HEK293 (cell line): ENCODE measurements around the gene ZG16.

Source experiments
- CTCF ChIA-PET: fragments of 350-600 bp; formaldehyde crosslinking; extraction: SDS; loops from one replicate; lab custom pipeline; 2021; ENCODE audit warnings: antibody characterized with exemption; lab: Yijun Ruan, JAX
- POLR2A ChIA-PET: fragments of 300-600 bp; formaldehyde crosslinking; extraction: SDS; loops from one replicate; lab custom pipeline; 2020; ENCODE audit warnings: antibody characterized with exemption, inconsistent platforms; lab: Yijun Ruan, JAX
- H3K27ac ChIP-seq: fragments of 200-500 bp; sonication (Bioruptor generic); 2 replicates; pipeline ENCODE4 v1.5.1; 2014; ENCODE audit warnings: low read depth, low read length, control low read depth, inconsistent platforms; ENCODE audit errors: extremely low read depth
- H3K36me3 ChIP-seq, 2 experiments: fragments of 200-500 bp in 1 of 2; sonication (Bioruptor generic) in 1 of 2; 1 replicate in 1 of 2; 2 replicates in 1 of 2; pipeline ENCODE4 v1.5.1; 2014 to 2017; ENCODE audit warnings: inconsistent platforms in 2 of 2, low read length in 2 of 2; ENCODE audit not compliant: control insufficient read depth in 2 of 2, insufficient read depth in 1 of 2
- H3K4me1 ChIP-seq: fragments of 200-500 bp; sonication (Bioruptor generic); 2 replicates; pipeline ENCODE4 v1.5.1; 2014; ENCODE audit warnings: mild to moderate bottlenecking, low read length, inconsistent platforms; ENCODE audit not compliant: control insufficient read depth, insufficient read depth
- H3K4me3 ChIP-seq: 2 replicates; pipeline ENCODE4 v1.5.1; 2011; ENCODE audit warnings: low read depth, mild to moderate bottlenecking, control low read depth, low read length, moderate library complexity
- H3K9me3 ChIP-seq: fragments of 200-500 bp; sonication (Bioruptor generic); 2 replicates; pipeline ENCODE4 v1.5.1; 2014; ENCODE audit warnings: low read depth, low read length, inconsistent platforms; ENCODE audit not compliant: control insufficient read depth, insufficient read depth
- HOXA7 ChIP-seq: sonication (generic); formaldehyde crosslinking; IDR thresholded peaks from 2 replicates; pipeline ENCODE4 v1.8.1; 2022; ENCODE audit warnings: missing genetic modification reagents, borderline replicate concordance
- TCF7L2 ChIP-seq: IDR thresholded peaks from 2 replicates; pipeline ENCODE4 v1.6.1; 2011; ENCODE audit warnings: low read depth, mild to moderate bottlenecking, inconsistent platforms, low read length, moderate library complexity, borderline replicate concordance
- TRIM28 ChIP-seq: IDR thresholded peaks from 2 replicates; pipeline ENCODE4 v1.6.1; 2011; ENCODE audit warnings: low read length, control low read depth, borderline replicate concordance
- ZBTB10 ChIP-seq: fragments of 450-650 bp; formaldehyde crosslinking; IDR thresholded peaks from 2 replicates; pipeline ENCODE4 v1.5.1; 2016; ENCODE audit warnings: missing biosample characterization, missing genetic modification characterization
- ZBTB48 ChIP-seq: fragments of 450-650 bp; formaldehyde crosslinking; IDR thresholded peaks from 2 replicates; pipeline ENCODE4 v1.5.1; 2016; ENCODE audit warnings: missing biosample characterization, missing genetic modification characterization
- ZNF292 ChIP-seq: fragments of 450-650 bp; formaldehyde crosslinking; IDR thresholded peaks from 2 replicates; pipeline ENCODE4 v1.5.1; 2016; ENCODE audit warnings: low read depth, missing biosample characterization, missing genetic modification characterization, borderline replicate concordance
- ZNF302 ChIP-seq: fragments of 450-650 bp; formaldehyde crosslinking; IDR thresholded peaks from 2 replicates; pipeline ENCODE4 v1.5.1; 2016; ENCODE audit warnings: missing biosample characterization, missing genetic modification characterization, low read depth
- ZNF362 ChIP-seq: fragments of 450-650 bp; formaldehyde crosslinking; IDR thresholded peaks from 2 replicates; pipeline ENCODE4 v1.5.1; 2016; ENCODE audit warnings: missing biosample characterization, missing genetic modification characterization
- ZNF530 ChIP-seq: fragments of 450-650 bp; formaldehyde crosslinking; IDR thresholded peaks from 2 replicates; pipeline ENCODE4 v1.5.1; 2016; ENCODE audit warnings: low read depth, missing biosample characterization, missing genetic modification characterization
- ZNF596 ChIP-seq: fragments of 450-650 bp; IDR thresholded peaks from 2 replicates; pipeline ENCODE4 v1.5.0; 2018; ENCODE audit warnings: missing biosample characterization, mild to moderate bottlenecking, missing genetic modification characterization, moderate library complexity
- ZNF610 ChIP-seq: fragments of 450-650 bp; formaldehyde crosslinking; IDR thresholded peaks from 2 replicates; pipeline ENCODE4 v1.5.1; 2016; ENCODE audit warnings: missing biosample characterization, missing genetic modification characterization, borderline replicate concordance
- ZSCAN5A ChIP-seq: fragments of 450-650 bp; formaldehyde crosslinking; IDR thresholded peaks from 2 replicates; pipeline ENCODE4 v1.5.1; 2016; ENCODE audit warnings: missing biosample characterization, missing genetic modification characterization
- TF ChIP-seq, protein P1 (sequence below): fragments of 450-650 bp; formaldehyde crosslinking; IDR thresholded peaks from 2 replicates; pipeline ENCODE4 v1.5.1; 2016; ENCODE audit warnings: missing biosample characterization, missing genetic modification characterization

Gene ZG16

GRCh38 chr16:29810699-29811169, 32.7 kb downstream of the ZG16 start:
- peaks cover 11% of the 10 kb centered on the region for H3K4me1 ChIP-seq
- H3K9me3 ChIP-seq: no peaks in the 10 kb centered on the region
- peak overlapping the region; percentile 100 for H3K27ac ChIP-seq
- peaks cover 0 to 36% of the 10 kb centered on the region in 2 experiments; a peak in 2 of 3 replicates for H3K36me3 ChIP-seq
- TF ChIP-seq ZNF596 (no peak), ZBTB10 (tag by site-specific recombination) (no peak)
- TF ChIP-seq, protein P1, sequence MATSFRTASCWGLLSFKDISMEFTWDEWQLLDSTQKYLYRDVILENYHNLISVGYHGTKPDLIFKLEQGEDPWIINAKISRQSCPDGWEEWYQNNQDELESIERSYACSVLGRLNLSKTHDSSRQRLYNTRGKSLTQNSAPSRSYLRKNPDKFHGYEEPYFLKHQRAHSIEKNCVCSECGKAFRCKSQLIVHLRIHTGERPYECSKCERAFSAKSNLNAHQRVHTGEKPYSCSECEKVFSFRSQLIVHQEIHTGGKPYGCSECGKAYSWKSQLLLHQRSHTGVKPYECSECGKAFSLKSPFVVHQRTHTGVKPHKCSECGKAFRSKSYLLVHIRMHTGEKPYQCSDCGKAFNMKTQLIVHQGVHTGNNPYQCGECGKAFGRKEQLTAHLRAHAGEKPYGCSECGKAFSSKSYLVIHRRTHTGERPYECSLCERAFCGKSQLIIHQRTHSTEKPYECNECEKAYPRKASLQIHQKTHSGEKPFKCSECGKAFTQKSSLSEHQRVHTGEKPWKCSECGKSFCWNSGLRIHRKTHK (tag by site-specific recombination): no peak
- TF ChIP-seq, all 188 proteins: peak for 0
- H3K4me3 ChIP-seq: no peak overlapping the region
- ChIA-PET POLR2A (interaction anchor here (0.8 to 2.4 kb wide), 10 partner anchors 9 to 1235 kb away, joined by 3 to 10 read pairs (median 4); partner anchors contain the start of genes CDIPT, KIF22, MVP and TAOK2), CTCF (interaction anchor here (0.6 to 1.6 kb wide), 3 partner anchors 38 to 1174 kb away, joined by 4 to 9 read pairs (median 6); no protein-coding TSS in a partner anchor)

- Histone ChIP-seq H3K4me1 (peaks cover 11% of the 10 kb centered on the region), H3K36me3 (peaks cover 0 to 36% of the 10 kb centered on the region in 2 experiments; a peak in 2 of 3 replicates), H3K27ac (peak overlapping the region; percentile 100)
- ChIA-PET CTCF (interaction anchor here (0.6 to 1.6 kb wide), 5 partner anchors 15 to 1173 kb away, joined by 3 to 9 read pairs (median 4); no protein-coding TSS in a partner anchor), POLR2A (interaction anchor here (0.5 to 2.4 kb wide), 13 partner anchors 8 to 1235 kb away, joined by 3 to 10 read pairs (median 5); partner anchors contain the start of genes CDIPT, KIF22, MVP and TAOK2)
- TF ChIP-seq ZBTB48 (tag by site-specific recombination) (no peak), TRIM28 (peak; percentile 61; the same call in 1 of the 2 replicates)
- TF ChIP-seq, all 188 proteins: peak for 1
- Histone ChIP-seq H3K4me3 (peak overlapping the region; percentile 53), H3K9me3 (no peaks in the 10 kb centered on the region)
Measured at GRCh38 chr16:29811170-29811895, 33.3 kb downstream of the ZG16 start.

DNA sequence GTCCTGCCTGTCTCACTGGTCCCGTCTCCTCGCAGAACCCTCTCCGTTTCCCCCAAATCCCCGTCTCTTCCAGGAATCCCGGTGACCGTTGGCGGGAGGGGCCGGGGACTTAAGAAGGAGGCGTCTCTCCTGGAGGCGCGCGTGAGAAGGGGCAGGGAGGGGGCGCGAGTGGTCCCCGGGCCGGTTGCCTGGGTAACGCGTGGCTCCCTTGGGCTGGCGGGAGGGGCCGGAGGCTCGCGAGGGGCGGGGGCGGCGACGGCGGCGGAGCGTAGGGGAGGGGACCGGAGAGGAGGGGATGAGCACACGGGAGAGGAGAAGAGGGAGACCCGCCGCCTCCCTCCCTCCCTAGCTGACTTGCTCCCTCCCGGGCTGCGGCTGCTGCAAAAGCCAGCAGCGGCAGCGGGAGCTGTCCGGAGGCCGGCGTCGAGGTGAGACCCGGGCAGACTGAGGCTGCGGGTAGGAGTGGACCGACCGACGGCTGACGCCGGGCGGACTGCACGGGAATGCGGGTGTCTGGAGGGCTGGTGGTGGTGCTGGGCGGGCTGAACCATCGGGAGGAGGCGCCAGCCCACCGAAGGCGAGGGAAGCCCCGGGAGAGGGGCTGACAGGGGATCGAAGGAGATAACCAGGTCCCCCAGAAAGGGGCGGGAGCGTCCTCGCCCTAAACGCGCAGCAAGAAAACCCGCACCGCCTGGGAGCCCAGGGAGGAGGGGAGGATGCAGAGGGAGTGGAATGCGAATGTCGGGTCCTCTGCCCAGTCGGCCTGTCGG, 34.0 kb downstream of the ZG16 start, which contains the start of gene PRRT2:
TSS of gene PRRT2 (plus strand) at position 298 of the 770 bp plus-strand sequence. CDS start 862 bp downstream, outside the sequence.
- ChIA-PET CTCF (interaction anchor here (0.7 to 1.6 kb wide), 3 partner anchors 15 to 184 kb away, joined by 3 to 9 read pairs (median 3); no protein-coding TSS in a partner anchor), POLR2A (interaction anchor here (0.5 to 2.4 kb wide), 13 partner anchors 8 to 279 kb away, joined by 3 to 10 read pairs (median 5); partner anchors contain the start of genes CDIPT, KIF22, MVP and TAOK2)
- Histone ChIP-seq H3K36me3 (peaks cover 0 to 36% of the 10 kb centered on the region in 2 experiments; a peak in 2 of 3 replicates), H3K4me3 (peak within 1 kb of the TSS; percentile 53), H3K4me1 (peaks cover 11% of the 10 kb centered on the region), H3K9me3 (no peaks in the 10 kb centered on the region), H3K27ac (peak within 1 kb of the TSS; percentile 100)
- TF ChIP-seq ZNF610 (tag by site-specific recombination): no peak
- no peak for TF ChIP-seq ZSCAN5A
- no peak for TF ChIP-seq ZNF302 (tag by site-specific recombination)
- TF ChIP-seq ZNF362 (tag by site-specific recombination): no peak
- TF ChIP-seq ZNF530 (tag by site-specific recombination): no peak
- TF ChIP-seq TCF7L2: no peak
- TF ChIP-seq HOXA7: no peak
- TF ChIP-seq ZNF292 (tag by site-specific recombination): no peak
